ENCODE data around the gene THSD7A. TPM values are rescaled to one million over a fixed set of nuclear protein-coding genes. Genes with fewer than 3 reads are reported as not detected.

Gene THSD7A
- total and polyA plus RNA-seq, 5 experiments from 2014 or later, result not detected

GRCh38 chr7:11706666-11707605, 125.1 kb downstream of the THSD7A start:
- peaks cover 0 to 10% (median 0%) of the 10 kb centered on the region in 9 donors for H3K9me3 Mint-ChIP-seq
- no peaks in the 10 kb centered on the region for H3K36me3 Mint-ChIP-seq
- POLR2A ChIA-PET, result no interaction called here
- DNase-seq (no peak), ATAC-seq (no peak)
- H3K27ac Mint-ChIP-seq, result no peak overlapping the region
- no peaks in the 10 kb centered on the region for H3K4me1 Mint-ChIP-seq
- H3K27me3 Mint-ChIP-seq, result no peaks in the 10 kb centered on the region
- H3K4me3 Mint-ChIP-seq, result no peak overlapping the region

GRCh38 chr7:11703829-11704228, 128.2 kb downstream of the THSD7A start:
- POLR2A ChIA-PET, result no interaction called here

GRCh38 chr7:11702938-11703337, 129.1 kb downstream of the THSD7A start:
- Mint-ChIP-seq H3K4me3 (no peak overlapping the region), H3K27me3 (no peaks in the 10 kb centered on the region), H3K4me1 (no peaks in the 10 kb centered on the region), H3K9me3 (peaks cover 0 to 10% (median 0%) of the 10 kb centered on the region in 9 donors), H3K36me3 (no peaks in the 10 kb centered on the region), H3K27ac (no peak overlapping the region)
- POLR2A ChIA-PET, result no interaction called here
- DNase-seq (no peak), ATAC-seq (no peak)

More at GRCh38 chr7:11703829-11704228, 128.2 kb downstream of the THSD7A start:
- Mint-ChIP-seq H3K27ac (no peak overlapping the region), H3K4me3 (no peak overlapping the region), H3K9me3 (peaks cover 0 to 10% (median 0%) of the 10 kb centered on the region in 9 donors), H3K36me3 (no peaks in the 10 kb centered on the region), H3K27me3 (no peaks in the 10 kb centered on the region), H3K4me1 (no peaks in the 10 kb centered on the region)
- ATAC-seq (no peak), DNase-seq (no peak)

GRCh38 chr7:11701829-11702560, 130.0 kb downstream of the THSD7A start:
- H3K4me1 Mint-ChIP-seq, result no peaks in the 10 kb centered on the region
- POLR2A ChIA-PET, result no interaction called here
- ATAC-seq (no peak), DNase-seq (no peak)
- no peak overlapping the region for H3K4me3 Mint-ChIP-seq
- H3K36me3 Mint-ChIP-seq, result no peaks in the 10 kb centered on the region
- H3K9me3 Mint-ChIP-seq, result peaks cover 0 to 10% (median 0%) of the 10 kb centered on the region in 9 donors
- H3K27me3 Mint-ChIP-seq, result no peaks in the 10 kb centered on the region
- no peak overlapping the region for H3K27ac Mint-ChIP-seq

GRCh38 chr7:11699666-11700065, 132.3 kb downstream of the THSD7A start:
- no peaks in the 10 kb centered on the region for H3K36me3 Mint-ChIP-seq
- H3K4me3 Mint-ChIP-seq, result no peak overlapping the region
- H3K27me3 Mint-ChIP-seq, result no peaks in the 10 kb centered on the region
- no peak overlapping the region for H3K27ac Mint-ChIP-seq
- ATAC-seq (no peak), DNase-seq (no peak)
- H3K4me1 Mint-ChIP-seq, result no peaks in the 10 kb centered on the region
- POLR2A ChIA-PET, result no interaction called here
- peaks cover 0 to 5% (median 0%) of the 10 kb centered on the region in 9 donors for H3K9me3 Mint-ChIP-seq

GRCh38 chr7:11698384-11698871, 133.6 kb downstream of the THSD7A start:
- Mint-ChIP-seq H3K36me3 (no peaks in the 10 kb centered on the region), H3K27me3 (no peaks in the 10 kb centered on the region), H3K27ac (peak overlapping the region in 1 of 10 donors; percentile 54), H3K4me1 (no peaks in the 10 kb centered on the region), H3K9me3 (peaks cover 0 to 2% (median 0%) of the 10 kb centered on the region in 9 donors), H3K4me3 (no peak overlapping the region)
- POLR2A ChIA-PET, result no interaction called here
- ATAC-seq (no peak), DNase-seq (no peak)

GRCh38 chr7:11690395-11690794, 141.6 kb downstream of the THSD7A start:
- no peak overlapping the region for H3K27ac Mint-ChIP-seq
- peaks cover 0 to 11% (median 2%) of the 10 kb centered on the region in 9 donors for H3K9me3 Mint-ChIP-seq
- no peak for ATAC-seq
- no peaks in the 10 kb centered on the region for H3K36me3 Mint-ChIP-seq
- no peak overlapping the region for H3K4me3 Mint-ChIP-seq
- DNase-seq, result no peak
- POLR2A ChIA-PET, result no interaction called here
- H3K4me1 Mint-ChIP-seq, result peaks cover 0 to 3% (median 0%) of the 10 kb centered on the region in 4 donors
- H3K27me3 Mint-ChIP-seq, result no peaks in the 10 kb centered on the region

GRCh38 chr7:11689096-11689495, 142.9 kb downstream of the THSD7A start:
- peaks cover 0 to 3% (median 0%) of the 10 kb centered on the region in 4 donors for H3K4me1 Mint-ChIP-seq
- peaks cover 0 to 2% (median 0%) of the 10 kb centered on the region in 3 donors for H3K36me3 Mint-ChIP-seq
- no peak overlapping the region for H3K4me3 Mint-ChIP-seq
- no peak for ATAC-seq
- DNase-seq, result no peak
- no peaks in the 10 kb centered on the region for H3K27me3 Mint-ChIP-seq
- H3K9me3 Mint-ChIP-seq, result peaks cover 0 to 13% (median 6%) of the 10 kb centered on the region in 9 donors
- POLR2A ChIA-PET, result no interaction called here
- H3K27ac Mint-ChIP-seq, result no peak overlapping the region

- Mint-ChIP-seq H3K4me1 (no peaks in the 10 kb centered on the region), H3K27ac (no peak overlapping the region), H3K4me3 (no peak overlapping the region), H3K36me3 (peaks cover 0 to 15% (median 0%) of the 10 kb centered on the region in 3 donors), H3K9me3 (peaks cover 11 to 66% (median 30%) of the 10 kb centered on the region in 9 donors), H3K27me3 (no peaks in the 10 kb centered on the region)
- POLR2A ChIA-PET, result no interaction called here
- ATAC-seq (no peak), DNase-seq (no peak)
Observed at GRCh38 chr7:11681461-11681860, 150.5 kb downstream of the THSD7A start.

- H3K27me3 Mint-ChIP-seq, result no peaks in the 10 kb centered on the region
- H3K36me3 Mint-ChIP-seq, result peaks cover 0 to 7% (median 0%) of the 10 kb centered on the region in 3 donors
- no peak for DNase-seq
- H3K27ac Mint-ChIP-seq, result no peak overlapping the region
- no peak overlapping the region for H3K4me3 Mint-ChIP-seq
- POLR2A ChIA-PET, result no interaction called here
- ATAC-seq, result no peak
- H3K4me1 Mint-ChIP-seq, result no peaks in the 10 kb centered on the region
- peaks cover 6 to 37% (median 18%) of the 10 kb centered on the region in 9 donors for H3K9me3 Mint-ChIP-seq
Observed at GRCh38 chr7:11675163-11675562, 156.8 kb downstream of the THSD7A start.

GRCh38 chr7:11668727-11669126, 163.3 kb downstream of the THSD7A start:
- ATAC-seq (no peak), DNase-seq (no peak)
- Mint-ChIP-seq H3K4me3 (no peak overlapping the region), H3K27ac (no peak overlapping the region), H3K4me1 (no peaks in the 10 kb centered on the region), H3K9me3 (no peaks in the 10 kb centered on the region), H3K36me3 (no peaks in the 10 kb centered on the region), H3K27me3 (no peaks in the 10 kb centered on the region)
- POLR2A ChIA-PET, result no interaction called here

GRCh38 chr7:11667810-11668185, 164.2 kb downstream of the THSD7A start:
- no peak for ATAC-seq

More at GRCh38 chr7:11667810-11668185, 164.2 kb downstream of the THSD7A start:
- POLR2A ChIA-PET, result no interaction called here
- Mint-ChIP-seq H3K36me3 (no peaks in the 10 kb centered on the region), H3K27ac (no peak overlapping the region), H3K4me3 (no peak overlapping the region), H3K4me1 (no peaks in the 10 kb centered on the region), H3K27me3 (no peaks in the 10 kb centered on the region), H3K9me3 (peaks cover 0 to 3% (median 0%) of the 10 kb centered on the region in 9 donors)
- no peak for DNase-seq
